DMS153 treated with DMSO at 0.1 percent for 48 hours (cell line): ENCODE measurements around the gene TPGS1.

Experiments used
- DNase-seq: peaks from one replicate; lab custom pipeline; 2025; ENCODE audit not compliant: unreplicated experiment; lab: John Stamatoyannopoulos, UW

Gene TPGS1, protein sequence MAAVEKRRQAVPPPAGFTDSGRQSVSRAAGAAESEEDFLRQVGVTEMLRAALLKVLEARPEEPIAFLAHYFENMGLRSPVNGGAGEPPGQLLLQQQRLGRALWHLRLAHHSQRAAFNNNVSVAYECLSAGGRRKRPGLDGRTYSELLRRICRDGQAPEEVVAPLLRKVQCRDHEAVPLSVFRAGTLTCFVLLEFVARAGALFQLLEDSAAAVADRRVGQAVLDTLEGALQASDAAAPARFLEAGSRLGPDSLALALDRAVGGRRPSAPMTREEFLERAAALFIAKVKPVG

DNA sequence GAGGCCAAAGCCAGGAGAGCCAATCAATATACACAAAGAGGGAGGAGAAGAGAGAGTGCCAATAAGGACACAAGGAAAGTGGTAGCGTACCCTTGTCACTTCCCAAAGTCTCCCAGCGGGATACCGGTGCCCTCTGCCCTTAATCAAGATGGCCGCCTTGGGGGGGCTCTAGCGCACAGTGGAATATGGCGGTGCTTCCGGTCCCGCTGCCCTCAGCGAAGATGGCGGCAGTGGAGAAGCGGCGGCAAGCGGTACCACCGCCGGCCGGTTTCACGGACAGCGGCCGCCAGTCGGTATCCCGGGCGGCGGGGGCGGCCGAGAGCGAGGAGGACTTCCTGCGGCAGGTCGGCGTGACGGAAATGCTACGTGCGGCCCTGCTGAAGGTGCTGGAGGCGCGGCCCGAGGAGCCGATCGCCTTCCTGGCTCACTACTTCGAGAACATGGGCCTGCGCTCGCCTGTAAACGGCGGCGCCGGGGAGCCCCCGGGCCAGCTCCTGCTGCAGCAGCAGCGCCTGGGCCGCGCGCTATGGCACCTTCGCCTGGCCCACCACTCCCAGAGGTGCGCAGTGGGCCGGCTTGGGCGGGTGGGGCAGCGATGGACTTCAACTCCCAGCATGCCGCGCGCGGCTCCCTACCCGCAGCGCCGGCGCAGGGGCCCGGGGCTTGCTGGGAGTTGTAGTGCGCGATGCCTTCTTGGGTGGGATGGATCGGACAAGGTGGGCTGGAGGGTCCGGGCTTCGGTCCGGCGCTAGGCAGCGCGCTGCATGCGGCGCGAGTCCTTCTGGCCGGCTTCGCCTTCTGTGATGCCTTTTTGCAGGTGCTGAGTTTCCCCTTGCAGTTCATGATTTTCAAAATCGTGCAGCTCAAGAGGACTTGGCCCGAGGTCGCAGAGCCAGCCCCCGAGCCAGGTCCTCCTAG is at the start of gene TPGS1:
Gene TPGS1, plus strand, starts transcription at position 212 of the 918 bp plus-strand sequence. Its CDS starts 10 bp downstream, at position 222.
- no peak for DNase-seq

DNA sequence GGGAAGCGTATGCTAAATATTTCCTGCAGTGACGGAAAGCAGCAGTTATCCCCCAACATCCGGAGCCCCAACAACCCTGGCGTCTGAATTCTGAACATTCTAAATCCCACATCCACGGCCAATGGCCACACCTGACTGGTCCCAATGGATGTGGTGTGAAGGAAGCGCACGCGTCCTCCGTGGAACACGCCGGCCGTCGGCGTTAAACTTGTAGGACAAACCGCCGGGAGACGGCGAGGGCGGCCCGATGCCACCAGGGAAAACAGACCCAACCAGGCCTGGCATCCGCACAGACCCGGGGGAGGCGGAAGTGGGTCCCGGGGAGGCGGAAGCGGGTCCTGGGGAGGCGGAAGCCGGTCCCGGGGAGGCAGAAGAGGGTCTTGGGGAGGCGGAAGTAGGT is 49.7 kb upstream of the TPGS1 start:
- DNase-seq: no peak

DNA sequence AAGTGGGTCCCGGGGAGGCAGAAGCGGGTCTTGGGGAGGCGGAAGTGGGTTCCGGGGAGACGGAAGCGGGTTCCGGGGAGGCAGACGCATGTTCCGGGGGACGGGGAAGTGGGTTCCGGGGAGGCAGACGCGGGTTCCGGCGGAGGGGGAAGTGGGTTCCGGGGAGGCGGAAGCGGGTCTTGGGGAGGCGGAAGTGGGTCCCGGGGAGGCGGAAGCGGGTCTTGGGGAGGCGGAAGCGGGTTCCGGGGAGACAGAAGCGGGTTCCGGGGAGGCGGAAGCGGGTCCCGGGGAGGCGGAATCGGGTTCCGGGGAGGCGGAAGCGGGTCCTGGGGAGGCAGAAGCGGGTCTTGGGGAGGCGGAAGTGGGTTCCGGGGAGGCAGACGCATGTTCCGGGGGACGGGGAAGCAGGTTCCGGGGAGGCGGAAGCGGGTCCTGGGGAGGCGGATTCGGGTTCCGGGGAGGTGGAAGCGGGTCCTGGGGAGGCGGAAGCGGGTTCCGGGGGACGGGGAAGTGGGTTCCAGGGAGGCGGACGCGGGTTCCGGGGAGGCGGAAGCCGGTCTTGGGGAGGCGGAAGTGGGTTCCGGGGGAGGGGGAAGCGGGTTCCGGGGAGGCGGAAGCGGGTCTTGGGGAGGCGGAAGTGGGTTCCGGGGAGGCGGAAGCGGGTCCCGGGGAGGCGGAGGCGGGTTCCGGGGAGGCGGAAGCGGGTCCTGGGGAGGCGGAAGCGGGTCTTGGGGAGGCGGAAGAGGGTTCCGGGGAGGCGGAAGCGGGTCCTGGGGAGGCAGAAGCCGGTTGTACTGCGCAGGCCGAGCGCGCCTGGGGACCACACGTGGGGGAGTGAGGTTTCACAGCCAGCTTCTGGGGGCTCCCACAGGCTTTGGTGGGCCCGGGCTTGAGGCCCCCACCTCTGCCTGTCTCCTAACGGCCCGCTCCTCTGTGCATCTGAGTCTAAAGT is 48.9 kb upstream of the TPGS1 start:
- DNase-seq: no peak

DNA sequence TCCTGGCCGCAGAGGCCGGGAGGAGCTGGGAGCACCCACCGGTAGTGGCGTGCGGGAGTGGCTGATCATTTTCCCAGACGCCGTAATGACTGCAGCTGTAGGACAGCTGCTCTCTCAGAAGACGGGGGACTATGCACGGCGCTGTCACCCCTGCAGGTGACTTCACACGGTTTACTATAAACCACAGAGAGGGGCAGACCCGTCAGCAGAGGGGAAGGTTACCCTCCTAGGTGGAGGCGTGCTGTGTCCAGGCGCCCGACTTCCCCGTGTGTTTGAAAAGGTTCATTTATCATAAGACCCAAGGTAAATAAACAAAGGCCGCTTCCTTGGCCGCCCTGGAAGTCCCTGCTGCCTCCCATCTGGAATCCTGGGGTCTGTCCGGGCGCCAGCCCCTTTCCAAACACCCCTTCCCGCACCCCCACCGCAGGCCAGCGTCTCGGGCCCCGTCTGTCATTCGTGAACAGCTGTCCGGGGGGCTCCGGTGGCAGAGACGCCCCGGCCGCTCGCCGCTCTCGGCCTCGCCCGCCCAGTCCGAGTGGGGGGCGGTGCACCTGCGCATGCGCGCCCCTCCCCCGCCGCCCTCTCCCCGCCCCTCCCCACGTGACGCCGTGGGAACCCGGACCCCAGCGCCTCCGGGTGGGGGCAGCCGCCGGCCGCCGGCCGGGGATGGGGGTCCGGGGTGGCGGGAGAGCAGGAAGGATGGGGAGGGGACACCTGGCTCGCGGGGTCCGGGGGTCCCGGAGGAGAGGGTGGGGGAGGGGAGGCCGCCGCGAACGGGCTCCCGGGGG is 47.4 kb upstream of the TPGS1 start:
- peak; percentile 8 for DNase-seq

DNA sequence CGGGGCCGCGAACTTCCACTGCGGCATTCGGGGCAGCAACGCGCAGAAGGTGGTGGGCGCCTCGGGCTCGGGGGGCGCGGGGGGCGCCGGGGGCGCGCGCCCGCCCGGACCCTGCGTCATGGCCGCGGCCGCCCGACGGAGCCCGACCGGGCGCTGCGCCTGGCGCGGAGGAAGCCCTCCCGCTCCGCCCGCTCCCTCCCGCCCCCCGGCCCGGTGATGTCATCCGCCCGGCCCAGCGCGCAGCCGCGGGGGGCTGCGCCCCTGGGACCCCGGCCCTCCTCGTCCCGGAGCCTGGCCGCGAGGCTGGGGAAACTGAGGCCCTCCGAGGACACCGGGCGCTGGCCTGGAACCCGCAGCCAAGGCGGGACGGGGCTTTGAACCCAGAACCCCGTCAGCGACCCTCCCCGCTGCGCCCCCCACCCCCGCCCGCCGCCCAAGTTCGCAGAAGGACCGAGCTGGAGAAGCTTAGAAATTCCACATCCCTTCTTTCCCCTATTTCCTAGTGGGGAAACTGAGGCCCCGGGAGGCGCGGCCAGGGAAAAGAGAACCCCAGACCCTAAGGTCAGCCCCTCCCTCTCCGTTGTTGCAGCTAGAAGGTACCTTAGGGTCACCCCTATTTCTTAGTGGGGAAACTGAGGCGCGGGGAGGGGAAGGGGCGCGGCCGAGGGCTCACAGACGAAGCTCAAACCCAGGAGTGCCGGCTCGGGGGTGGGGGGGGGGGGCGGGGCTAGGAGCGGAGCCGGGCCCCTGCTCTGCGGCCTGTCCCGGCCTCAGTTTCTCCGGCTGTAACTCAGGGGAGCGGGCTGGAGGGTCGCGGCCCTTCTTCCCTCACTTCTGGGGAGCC is 46.2 kb upstream of the TPGS1 start, which contains the start of gene SHC2:
Gene SHC2, minus strand, starts transcription at position 157 of the 844 bp plus-strand sequence. Its CDS starts 37 bp downstream, at position 120.
- no peak for DNase-seq

DNA sequence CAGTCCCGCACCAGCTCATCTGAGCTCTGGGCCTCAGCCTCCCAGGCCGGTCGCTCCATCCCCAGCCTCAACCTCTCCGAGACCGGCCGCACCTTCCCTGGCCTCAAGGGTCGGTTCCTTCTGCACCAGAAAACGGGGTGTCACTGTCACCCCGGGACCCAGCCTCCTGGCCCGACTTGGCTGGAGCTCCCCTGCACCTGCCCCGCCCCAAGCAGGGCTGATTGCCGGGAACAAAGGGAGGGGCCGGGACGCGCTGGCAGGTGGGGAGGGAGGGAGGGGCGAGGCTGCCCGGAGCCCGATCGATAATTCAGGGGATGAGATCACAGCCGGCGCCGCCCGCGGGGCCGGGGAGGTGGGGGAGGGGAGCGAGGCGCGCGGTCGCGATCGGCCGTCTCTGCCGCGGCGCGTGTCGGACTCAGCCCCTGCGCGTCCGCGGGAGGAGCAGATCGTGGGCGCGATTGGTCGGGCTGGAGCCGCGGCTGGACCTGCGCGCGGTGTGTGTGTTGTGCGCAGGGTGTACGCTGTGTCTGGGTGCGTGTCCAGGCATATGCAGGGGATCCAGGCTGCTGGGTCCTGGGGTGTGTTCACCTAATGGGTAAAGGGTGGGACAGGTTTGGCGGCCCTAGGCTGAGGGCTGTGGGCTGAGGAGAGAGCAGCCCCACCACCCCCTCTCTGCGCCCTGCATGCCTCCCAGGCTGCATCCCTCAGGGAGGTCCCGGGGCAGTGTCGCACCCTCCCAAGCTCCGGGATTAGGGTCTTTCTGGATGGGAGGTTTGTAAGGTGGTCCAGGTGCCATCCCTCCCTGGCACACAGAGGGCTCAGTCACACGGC is 45.4 kb upstream of the TPGS1 start:
- DNase-seq: no peak

DNA sequence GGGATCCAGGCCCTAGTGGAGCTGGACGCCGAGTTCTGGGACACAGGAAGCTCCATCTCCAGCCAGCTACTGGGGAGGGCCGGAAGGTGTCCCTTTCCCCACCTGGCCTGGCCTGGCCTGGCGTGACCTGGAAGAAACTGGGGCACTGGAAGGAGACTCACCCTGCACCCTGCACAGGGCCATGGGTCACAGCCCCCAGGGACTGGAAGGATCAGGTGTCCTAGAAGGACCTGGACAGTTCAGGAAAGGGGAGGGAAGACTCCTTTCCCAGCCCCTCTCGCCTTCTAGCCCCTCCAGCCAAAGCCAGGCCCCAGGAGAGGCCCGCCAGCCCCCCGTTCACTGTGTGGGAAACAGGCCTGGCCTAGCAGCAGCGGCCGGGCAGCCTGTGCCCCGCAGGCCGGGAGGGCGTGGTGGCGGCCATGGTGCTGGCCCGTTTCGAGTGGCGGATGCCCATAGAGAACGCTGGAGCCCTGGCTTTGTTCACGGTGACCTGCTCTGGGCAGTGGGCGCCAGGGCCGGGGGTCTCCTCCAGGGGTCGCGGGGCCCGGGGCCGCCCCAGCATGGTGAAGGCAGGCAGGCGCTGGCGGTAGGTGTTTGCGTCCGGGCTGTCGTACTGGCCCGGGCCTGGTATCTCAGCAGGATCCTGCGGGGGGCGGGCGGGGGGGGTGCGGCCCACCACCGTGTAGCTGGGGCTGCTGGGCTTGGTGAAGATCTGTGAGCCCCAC is 43.7 kb upstream of the TPGS1 start:
- DNase-seq: no peak

DNA sequence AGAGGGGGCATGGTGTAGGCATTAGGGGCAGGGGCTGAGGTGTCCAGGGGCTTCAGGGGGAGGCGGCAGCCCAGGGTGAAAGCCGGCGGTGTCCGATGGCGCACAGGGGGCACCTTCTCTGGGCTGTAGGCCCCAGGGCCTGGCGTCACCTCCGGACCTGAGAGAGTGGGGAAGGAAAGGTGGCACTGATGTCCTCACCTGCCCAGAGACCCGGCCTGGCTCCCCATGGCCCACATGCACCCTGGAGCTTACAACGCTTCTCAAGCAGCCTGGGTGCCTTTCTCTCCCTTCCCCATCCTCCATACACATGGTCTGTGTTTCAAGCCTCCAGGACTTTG is 43.1 kb upstream of the TPGS1 start:
- no peak for DNase-seq

DNA sequence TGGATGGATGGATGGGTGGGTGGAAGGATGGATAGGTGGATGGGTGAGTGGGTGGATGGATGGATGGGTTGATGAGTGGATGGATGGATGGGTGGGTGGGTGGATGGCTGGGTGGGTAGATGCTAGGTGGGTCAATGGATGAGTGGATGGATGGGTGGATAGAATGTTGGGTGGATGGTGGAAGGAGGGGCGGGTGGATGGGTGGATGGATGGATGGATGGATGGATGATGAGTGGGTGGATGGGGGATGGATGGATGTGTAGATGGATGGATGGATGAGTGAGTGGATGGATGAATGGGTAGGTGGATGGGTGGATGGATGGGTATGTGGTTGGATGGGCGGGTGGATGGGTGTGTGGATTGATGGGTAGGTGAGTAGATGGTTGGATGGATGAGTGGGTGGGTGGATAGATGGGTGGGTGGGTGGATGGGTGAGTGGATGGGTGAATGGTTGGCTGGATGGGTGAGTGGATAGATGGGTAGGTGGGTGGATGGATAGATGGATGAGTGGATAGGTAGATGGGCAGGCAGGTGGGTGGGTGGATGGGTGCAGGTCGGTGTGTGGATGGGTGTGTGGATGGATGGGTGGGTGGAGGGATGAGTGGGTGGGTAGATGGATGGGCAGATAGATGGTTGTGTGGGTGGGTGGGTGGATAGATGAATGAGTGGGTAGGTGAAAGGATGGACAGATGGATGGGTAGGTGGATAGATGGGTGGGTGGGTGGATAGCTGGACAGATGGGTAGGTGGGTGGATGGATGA is 42.1 kb upstream of the TPGS1 start:
- DNase-seq: no peak

DNA sequence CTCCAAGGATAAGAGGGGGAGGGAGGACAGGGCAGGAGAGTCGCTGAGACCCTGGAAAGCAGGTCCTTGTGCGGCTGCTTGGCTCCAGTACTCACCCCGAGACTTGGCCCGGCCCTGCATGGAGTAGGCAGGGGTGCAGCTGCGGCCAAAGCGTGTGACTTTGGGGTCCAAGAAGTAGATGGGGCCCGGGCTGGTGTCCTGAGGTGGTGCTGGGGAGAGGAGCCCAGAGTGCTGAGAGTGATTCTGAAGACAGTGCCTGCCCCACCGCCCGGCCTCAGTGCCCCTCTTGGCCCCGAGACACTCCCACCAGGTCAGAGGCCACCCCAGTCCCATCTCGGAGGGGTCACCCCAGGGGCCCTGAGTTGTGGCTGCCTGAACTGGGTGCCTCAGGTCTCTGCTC is 39.7 kb upstream of the TPGS1 start:
- no peak for DNase-seq

DNA sequence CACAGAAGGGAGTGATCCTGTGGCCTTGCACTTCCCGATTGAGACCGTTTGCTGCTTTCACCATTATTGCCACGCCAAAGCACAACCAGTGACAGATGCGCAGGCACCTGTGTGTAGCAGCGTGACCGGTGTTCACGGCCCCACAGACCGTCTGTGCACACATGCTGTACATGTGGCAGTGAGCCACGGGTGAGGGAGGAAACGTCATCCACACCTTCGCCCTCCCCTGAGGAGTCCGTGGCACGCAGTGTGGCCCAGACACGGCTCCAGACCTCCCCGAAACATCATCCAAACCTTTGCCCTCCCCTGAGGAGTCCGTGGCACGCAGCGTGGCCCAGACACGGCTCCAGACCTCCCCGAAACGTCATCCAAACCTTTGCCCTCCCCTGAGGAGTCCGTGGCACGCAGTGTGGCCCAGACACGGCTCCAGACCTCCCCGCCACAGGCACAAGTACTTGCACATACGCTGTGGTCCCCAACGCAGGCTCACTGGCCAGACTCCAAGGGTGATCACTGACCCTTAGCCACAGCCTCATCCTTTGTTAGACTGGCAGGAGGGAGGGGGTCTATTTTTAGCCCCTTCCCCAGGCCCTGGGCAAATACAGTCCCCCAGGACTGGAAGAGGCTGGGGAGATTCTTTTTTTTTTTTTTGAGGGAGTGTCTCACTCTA is 38.6 kb upstream of the TPGS1 start:
- DNase-seq: no peak

DNA sequence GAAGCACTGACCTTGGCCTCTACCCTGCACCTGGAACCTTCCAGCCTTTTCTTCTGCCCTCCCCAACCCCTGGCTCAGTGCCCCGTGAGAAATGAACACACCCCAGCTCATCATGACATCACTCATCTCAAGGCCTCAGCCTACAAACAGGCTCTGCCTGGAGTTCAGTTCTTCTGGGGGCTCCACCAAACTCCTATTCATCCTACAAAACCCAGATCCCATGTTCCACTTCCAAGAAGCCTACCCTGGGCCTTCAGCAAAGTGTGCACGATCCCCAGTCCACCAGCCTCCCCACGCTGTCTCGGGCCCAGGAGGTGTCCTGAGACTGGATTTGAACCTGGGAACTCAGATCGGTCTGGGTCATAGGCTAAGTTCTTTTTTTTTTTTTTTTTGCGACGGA is 37.5 kb upstream of the TPGS1 start:
- no peak for DNase-seq

DNA sequence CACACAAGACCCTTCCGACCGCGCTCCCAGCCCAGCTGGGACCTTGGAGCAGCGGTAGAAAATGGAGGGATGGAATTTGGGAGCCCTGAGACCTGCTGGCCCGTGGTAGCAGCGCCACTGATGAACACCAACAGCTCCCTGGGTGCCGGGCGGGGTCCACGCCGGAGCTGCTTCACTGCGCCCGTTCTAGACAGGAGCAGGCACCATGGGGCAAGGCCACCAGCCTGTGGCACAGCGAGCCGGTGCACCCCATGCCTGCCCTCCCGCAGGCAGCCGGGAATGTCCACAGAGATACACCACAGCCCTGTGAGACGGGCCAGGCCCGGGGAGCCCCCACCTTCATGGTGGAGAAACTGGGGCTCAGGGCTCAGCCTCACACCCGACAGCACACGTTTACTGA is 36.6 kb upstream of the TPGS1 start:
- no peak for DNase-seq

DNA sequence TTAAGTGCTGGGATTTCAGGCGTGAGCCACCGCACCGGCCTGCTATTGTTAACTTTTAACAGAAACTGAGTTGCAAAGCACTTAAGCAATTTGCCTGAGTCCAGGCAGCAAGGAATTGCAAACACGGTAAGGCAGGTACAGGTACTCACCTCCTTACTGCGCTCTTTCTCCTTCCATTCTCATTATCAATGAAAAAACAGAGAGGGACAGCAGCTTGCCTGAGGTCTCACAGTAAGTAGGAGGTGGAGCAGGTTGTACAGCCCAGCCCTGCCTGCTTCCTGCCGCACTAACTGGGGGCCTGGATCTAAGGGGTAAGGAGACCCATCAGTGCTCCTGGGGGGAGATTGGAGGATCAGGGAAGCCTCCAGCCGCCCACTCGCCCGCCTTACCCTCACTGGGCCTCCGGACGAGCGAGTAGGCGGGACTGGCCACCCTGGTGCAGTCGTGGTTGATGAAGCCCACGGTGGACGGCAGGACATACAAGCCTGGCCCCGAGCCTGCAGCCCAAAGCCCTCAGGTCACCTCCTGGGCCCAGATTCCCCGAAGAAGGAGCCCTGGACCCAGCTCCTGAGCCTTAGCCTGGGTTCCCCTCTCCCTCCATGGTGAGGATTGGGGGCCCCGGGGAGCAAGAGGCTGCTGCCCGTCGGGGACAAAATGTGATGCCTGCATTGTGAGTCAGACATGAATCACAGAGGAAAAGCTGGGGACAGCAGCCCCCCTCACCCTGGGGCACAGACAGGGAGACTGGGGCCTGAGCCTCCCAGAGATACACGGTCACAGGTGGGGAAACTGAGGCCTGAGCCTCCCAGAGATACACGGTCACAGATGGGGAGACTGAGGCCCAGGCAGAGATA is 35.1 kb upstream of the TPGS1 start:
- DNase-seq: no peak

DNA sequence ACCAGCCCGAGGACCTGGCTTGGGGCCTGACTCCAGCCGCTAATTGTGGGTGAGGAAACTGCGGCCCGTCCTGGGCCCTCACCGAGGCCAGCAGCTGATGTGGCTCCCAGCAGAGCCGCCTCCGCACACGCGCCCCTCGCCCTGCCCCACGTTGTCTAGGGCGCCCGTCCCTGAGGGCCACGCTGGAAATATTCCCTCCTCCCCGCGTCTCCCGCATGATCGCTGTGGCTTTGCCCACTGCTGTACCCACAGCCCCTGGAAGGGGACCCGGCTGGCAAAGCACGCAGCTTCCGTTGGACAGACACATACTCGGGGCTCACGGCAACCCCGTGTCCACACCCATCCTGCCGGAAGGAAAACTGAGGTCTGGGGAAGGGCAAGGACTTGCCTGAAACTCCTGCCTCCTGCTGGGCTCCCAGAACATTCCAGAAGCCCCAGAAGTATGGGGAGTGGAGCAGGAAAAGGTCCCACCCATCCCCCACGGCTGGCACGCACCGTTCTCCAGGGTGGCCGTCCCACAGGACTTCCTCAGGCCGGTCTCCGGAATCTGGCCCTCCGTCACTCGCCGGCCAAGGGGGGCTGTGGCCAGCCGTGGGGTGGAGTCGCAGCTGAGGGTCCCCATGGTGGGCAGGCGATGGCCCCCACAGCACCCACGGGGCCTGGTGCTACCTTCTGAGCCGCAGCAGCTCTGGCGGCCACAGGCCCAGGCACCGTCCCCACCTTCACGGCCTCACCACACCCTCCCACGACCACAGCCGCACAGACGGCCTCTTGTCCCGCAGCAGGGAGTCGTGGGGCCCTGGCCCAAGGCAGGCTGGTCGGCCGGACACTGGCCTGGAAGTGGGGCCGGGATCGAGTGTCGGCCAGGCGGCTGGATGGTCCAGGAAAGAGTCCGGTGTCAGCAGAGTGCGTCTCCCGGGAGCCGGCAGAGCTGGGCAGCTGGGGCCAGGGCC is 32.9 kb upstream of the TPGS1 start:
- DNase-seq: no peak
